ENCODE measurements around the gene ACSF3. TPM values are rescaled to one million over a fixed set of nuclear protein-coding genes. Genes with fewer than 3 reads are reported as not detected.

ACSF3 gene
- total and polyA plus RNA-seq, 2 of the 4 experiments (the other 2 are of a cell fraction): 9.5 to 14.2 TPM

DNA sequence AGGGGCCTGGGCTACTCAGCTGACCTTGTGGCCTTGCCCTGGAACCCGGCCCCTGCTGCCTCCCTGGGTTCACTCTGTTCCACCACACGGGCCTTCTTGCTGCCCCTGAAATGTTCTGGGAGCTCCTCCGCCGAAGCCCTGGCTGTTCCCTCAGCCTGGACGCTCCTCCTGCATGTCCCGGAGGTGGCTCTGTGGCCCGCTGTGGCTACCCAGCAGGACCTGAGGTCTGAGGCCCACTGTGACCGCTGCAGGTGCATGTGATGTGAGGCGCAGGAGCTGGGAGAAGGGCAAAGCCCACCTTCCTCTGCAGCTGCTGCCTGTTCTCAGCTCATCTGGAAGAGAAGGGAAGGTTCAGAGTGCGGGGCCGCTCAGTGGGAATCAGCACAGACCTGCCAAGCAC is 38.9 kb upstream of the ACSF3 start:
- in situ Hi-C loops (cut with MboI; ENCODE audit: low sequenced_read_pairs) (no loop called here), intact Hi-C loops (cut with micrococcal nuclease) (no loop called here), dilution Hi-C loops (cut with HindIII; ENCODE audit: low sequenced_read_pairs, unreplicated experiment) (no loop called here)
- Histone ChIP-seq H4K5ac (ENCODE audit: low read depth, low read length) (no peak overlapping the region), H3K14ac (replicated peaks; ENCODE audit: low read depth, low read length) (no peak overlapping the region), H2BK20ac (ENCODE audit: low read depth, low read length) (no peak overlapping the region), H3K4ac (ENCODE audit: low read depth, low read length) (no peak overlapping the region), H2BK120ac (ENCODE audit: low read depth, low read length) (no peak overlapping the region), H3K18ac (ENCODE audit: low read depth, low read length) (no peak overlapping the region), H3K27me3 (ENCODE audit: control insufficient read depth, insufficient read depth, low read length) (peaks cover 20% of the 10 kb centered on the region; the same call in 1 of the 2 replicates), H3K9me1 (ENCODE audit: insufficient read depth, low read length) (no peaks in the 10 kb centered on the region), H4K8ac (ENCODE audit: low read depth in 2 of 2, low read length in 2 of 2) (no peak overlapping the region), H4K20me1 (ENCODE audit: insufficient read depth, low read length) (no peaks in the 10 kb centered on the region; the same call in 1 of the 2 replicates), H2AK9ac (replicated peaks; ENCODE audit: low read depth, low read length, poor library complexity) (no peak overlapping the region), H3K36me3 (ENCODE audit: control insufficient read depth, insufficient read depth, low read length) (no peaks in the 10 kb centered on the region), H2BK15ac (ENCODE audit: low read depth, low read length) (no peak overlapping the region), H3K79me1 (ENCODE audit: low read depth in 1 of 2, low read length in 2 of 2) (no peaks in the 10 kb centered on the region), H2AFZ (replicated peaks; ENCODE audit: low read length, poor library complexity) (no peak overlapping the region), H3K4me1 (ENCODE audit: control insufficient read depth, insufficient read depth, low read length) (no peaks in the 10 kb centered on the region), H3K4me2 (ENCODE audit: low read depth, low read length) (no peak overlapping the region), H3K4me3 (ENCODE audit: insufficient read depth, low read depth, low read length) (no peak overlapping the region), H3K27ac (ENCODE audit: insufficient read depth, low read length) (no peak overlapping the region), H3K23ac (ENCODE audit: low read depth, low read length) (no peak overlapping the region), H2AK5ac (ENCODE audit: low read depth, low read length) (no peak overlapping the region), H2BK5ac (ENCODE audit: low read depth, low read length, poor library complexity, severe bottlenecking) (no peak overlapping the region), H4K91ac (ENCODE audit: insufficient read depth, low read depth, low read length) (no peak overlapping the region), H3K56ac (ENCODE audit: extremely low read depth, insufficient read depth, low read length) (no peak overlapping the region), H3K9me3 (ENCODE audit: control insufficient read depth, insufficient read depth, low read length) (no peaks in the 10 kb centered on the region), H3K9ac (ENCODE audit: low read depth, low read length) (no peak overlapping the region)
- TF ChIP-seq FOS (IDR thresholded peaks at IDR 0.05; ENCODE audit: low read depth, low read length): no peak
- no peak for TF ChIP-seq MAFK (IDR thresholded peaks at IDR 0.05; ENCODE audit: low read depth, low read length)
- TF ChIP-seq, protein P1, sequence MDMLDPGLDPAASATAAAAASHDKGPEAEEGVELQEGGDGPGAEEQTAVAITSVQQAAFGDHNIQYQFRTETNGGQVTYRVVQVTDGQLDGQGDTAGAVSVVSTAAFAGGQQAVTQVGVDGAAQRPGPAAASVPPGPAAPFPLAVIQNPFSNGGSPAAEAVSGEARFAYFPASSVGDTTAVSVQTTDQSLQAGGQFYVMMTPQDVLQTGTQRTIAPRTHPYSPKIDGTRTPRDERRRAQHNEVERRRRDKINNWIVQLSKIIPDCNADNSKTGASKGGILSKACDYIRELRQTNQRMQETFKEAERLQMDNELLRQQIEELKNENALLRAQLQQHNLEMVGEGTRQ (IDR thresholded peaks at IDR 0.05; ENCODE audit: low read depth, low read length): no peak
- no peak for TF ChIP-seq MAZ (IDR thresholded peaks at IDR 0.05; ENCODE audit: borderline replicate concordance, low read depth, low read length)
- no peak for TF ChIP-seq CHD1 (IDR thresholded peaks at IDR 0.05; ENCODE audit: low read depth, low read length)
- TF ChIP-seq CEBPB (IDR thresholded peaks at IDR 0.05; ENCODE audit: low read depth, low read length): no peak
- TF ChIP-seq RCOR1 (IDR thresholded peaks at IDR 0.05; ENCODE audit: insufficient replicate concordance, low read length): no peak
- no peak for TF ChIP-seq SMC3 (IDR thresholded peaks at IDR 0.05; ENCODE audit: low read depth, low read length)
- no peak for TF ChIP-seq NFE2L2 (IDR thresholded peaks at IDR 0.05; ENCODE audit: low read depth, low read length)
- TF ChIP-seq RAD21 (IDR thresholded peaks at IDR 0.05; ENCODE audit: low read length): no peak
- no peak for TF ChIP-seq MXI1 (IDR thresholded peaks at IDR 0.05; ENCODE audit: borderline replicate concordance, low read depth, low read length)
- TF ChIP-seq BHLHE40 (IDR thresholded peaks at IDR 0.05; ENCODE audit: low read depth, low read length): no peak
- WGBS, 2 experiments (ENCODE audit: extremely low coverage in 2 of 2, insufficient read length in 1 of 2): 78% methylated on average over 4 of the region's 11 CpGs; no CpG with 5 or more reads in 1 of the 2 experiments
- no peak for DNase-seq
- no peak for ATAC-seq (ENCODE audit: low read depth)
- ChIA-PET CTCF (no interaction called here), POLR2A (ENCODE audit: unreplicated experiment) (no interaction called here)
- no TSS peak for BruUV-seq (replicated peaks)
